ENCODE data around the gene UBE4B. TPM values are rescaled to one million over a fixed set of nuclear protein-coding genes. Genes with fewer than 3 reads are reported as not detected.

Gene UBE4B
- total and polyA plus RNA-seq, 2 of the 13 experiments (the other 11 are each of a cell fraction or from before 2014, with no cell fraction given): 15.2 to 24.8 TPM

GRCh38 chr1:10033359-10033845 lies 644 bp downstream of the UBE4B start (continued):
- TF ChIP-seq ZNF451 (CRISPR knock-in tag; IDR thresholded peaks at IDR 0.05): no peak
- TF ChIP-seq ZNF260 (CRISPR knock-in tag; IDR thresholded peaks at IDR 0.05; ENCODE audit: borderline replicate concordance, low read depth): no peak
- TF ChIP-seq UBTF (CRISPR knock-in tag; IDR thresholded peaks at IDR 0.05): peak; percentile 63
- 0 out of 2 replicates have a peak, but pooled peaks have one; percentile 50 for TF ChIP-seq MTERF4 (CRISPR knock-in tag; IDR thresholded peaks at IDR 0.05)
- no peak for TF ChIP-seq HOXA9 (CRISPR knock-in tag; IDR thresholded peaks at IDR 0.05; ENCODE audit: borderline replicate concordance)
- TF ChIP-seq NR2F2 (IDR thresholded peaks at IDR 0.05; ENCODE audit: borderline replicate concordance, low read depth): no peak
- no peak for TF ChIP-seq ZBED4 (CRISPR knock-in tag; IDR thresholded peaks at IDR 0.05; ENCODE audit: borderline replicate concordance)
- TF ChIP-seq ZNF589 (CRISPR knock-in tag; conservative IDR thresholded peaks at IDR 0.05): no peak
- TF ChIP-seq TMF1 (CRISPR knock-in tag; IDR thresholded peaks at IDR 0.05; ENCODE audit: low read depth): no peak
- TF ChIP-seq ZNF619 (CRISPR knock-in tag; IDR thresholded peaks at IDR 0.05): no peak
- no peak for TF ChIP-seq PPARG (CRISPR knock-in tag; conservative IDR thresholded peaks at IDR 0.05)
- no peak for TF ChIP-seq SRF (IDR thresholded peaks at IDR 0.05; ENCODE audit: low read depth, low read length)
- no peak for TF ChIP-seq ZNF234 (CRISPR knock-in tag; conservative IDR thresholded peaks at IDR 0.05)
- no peak for TF ChIP-seq BATF2 (CRISPR knock-in tag; IDR thresholded peaks at IDR 0.05)
- no peak for TF ChIP-seq ZC3H13 (CRISPR knock-in tag; IDR thresholded peaks at IDR 0.05)
- TF ChIP-seq SNRNP70 (IDR thresholded peaks at IDR 0.05; ENCODE audit: low read depth, low read length): no peak
- no peak for TF ChIP-seq ZNF777 (CRISPR knock-in tag; IDR thresholded peaks at IDR 0.05)
- no peak for TF ChIP-seq KLF16 (CRISPR knock-in tag; IDR thresholded peaks at IDR 0.05)
- no peak for TF ChIP-seq NFYB (CRISPR knock-in tag; IDR thresholded peaks at IDR 0.05)
- no peak for TF ChIP-seq TIGD3 (CRISPR knock-in tag; IDR thresholded peaks at IDR 0.05; ENCODE audit: borderline replicate concordance)
- TF ChIP-seq NCOR1 (IDR thresholded peaks at IDR 0.05; ENCODE audit: borderline replicate concordance, low read length): no peak
- TF ChIP-seq RNF2 (conservative IDR thresholded peaks at IDR 0.05; ENCODE audit: low read depth): no peak

All from HepG2 (cell line).